Amygdala (tissue), 56 donors: ENCODE results near the gene COP1.

Experiments used
- DNase-seq, 56 donors: peaks; one replicate each; lab custom pipeline; 2025; lab: John Stamatoyannopoulos, UW

COP1 gene

DNA sequence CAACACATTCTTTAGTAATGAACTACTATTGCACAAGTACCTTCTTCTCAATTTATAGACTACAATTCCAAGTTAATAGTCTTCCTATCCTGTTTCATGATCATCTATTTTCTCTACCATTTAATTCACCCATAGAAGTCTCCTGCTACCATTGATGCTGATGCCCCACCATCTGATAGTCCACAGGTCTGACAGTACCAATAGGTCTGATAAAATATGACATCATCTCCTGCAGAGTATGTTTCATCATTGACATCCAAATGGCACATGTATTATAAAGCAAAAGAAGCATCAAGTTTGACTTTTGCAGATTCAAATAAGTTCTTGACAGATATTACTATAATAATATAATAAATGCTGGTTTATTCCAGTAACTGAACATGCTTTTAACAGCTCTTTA, 5.5 kb downstream of the COP1 start:
- DNase-seq = no peak

DNA sequence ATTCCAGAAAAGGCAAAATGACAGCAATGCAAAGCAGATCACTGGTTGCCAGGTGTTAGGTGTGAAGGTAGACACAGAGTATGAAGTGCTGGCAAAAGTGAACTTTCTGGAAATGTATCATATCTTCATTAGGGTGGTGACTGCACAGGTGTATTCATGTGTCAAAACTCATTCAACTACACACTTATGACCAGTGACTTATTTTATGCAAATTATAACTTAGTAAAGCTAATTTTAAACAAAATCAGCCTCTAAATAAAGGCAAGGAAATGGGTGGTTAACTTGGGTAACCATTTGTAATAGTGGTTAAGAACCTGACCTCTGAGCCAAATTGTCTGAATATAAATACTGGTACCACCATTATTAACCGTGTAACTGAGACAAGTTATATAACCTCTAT, 7.4 kb downstream of the COP1 start:
- DNase-seq = no peak

DNA sequence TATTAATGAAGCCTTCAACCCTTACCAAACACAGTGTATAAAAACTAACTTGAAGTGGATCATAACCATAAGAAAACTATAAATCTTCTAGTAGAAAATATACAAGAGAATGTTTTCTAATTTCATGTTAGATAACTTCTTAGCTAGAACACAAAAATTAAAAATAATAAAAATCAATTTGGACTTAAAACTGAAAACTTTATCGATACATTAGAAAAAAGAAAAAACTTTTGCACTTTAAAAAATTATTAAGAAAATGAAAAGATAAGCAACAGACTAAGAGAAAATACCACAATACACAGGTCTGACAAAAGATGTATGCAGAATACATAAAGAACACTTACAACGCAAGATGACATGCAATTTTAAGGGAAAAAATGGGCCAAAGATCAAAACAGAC, 8.7 kb downstream of the COP1 start:
- DNase-seq = no peak

DNA sequence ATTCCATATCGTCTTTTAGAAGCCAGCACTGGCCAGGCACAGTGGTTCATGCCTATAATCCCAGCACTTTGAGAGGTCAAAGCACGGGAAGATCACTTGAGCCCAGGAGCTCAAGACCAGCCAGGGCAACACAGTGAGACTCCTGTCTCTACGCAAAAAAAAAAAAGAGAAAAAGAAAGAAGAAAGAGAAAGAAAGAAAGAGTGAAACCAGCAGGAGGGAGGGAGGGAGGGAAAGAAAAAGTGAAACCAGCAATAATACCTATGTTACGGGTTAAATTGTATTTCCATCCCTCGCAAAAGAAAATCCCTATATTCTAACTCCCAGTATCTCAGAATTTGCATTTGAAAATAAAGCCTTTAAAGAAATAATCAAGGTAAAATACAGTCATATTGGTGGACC, 10.4 kb downstream of the COP1 start:
- no peak for DNase-seq

DNA sequence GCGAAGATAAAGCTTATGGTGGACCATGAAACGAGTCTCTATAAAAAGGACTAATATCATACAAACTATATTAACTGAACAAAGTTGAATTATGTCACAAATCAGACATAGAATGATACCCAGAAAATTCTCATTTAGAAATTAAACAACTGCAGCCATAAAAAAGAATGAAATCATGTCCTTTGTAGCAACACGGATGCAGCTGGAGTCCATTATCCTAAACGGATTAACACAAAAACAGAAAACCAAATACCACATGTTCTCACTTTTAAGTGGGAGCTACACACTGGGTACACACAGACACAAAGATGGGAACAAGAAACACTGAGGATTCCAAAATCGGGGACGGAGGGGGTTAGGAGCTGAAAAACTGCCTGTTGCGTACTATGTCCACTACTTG, 11.5 kb downstream of the COP1 start:
- no peak for DNase-seq

DNA sequence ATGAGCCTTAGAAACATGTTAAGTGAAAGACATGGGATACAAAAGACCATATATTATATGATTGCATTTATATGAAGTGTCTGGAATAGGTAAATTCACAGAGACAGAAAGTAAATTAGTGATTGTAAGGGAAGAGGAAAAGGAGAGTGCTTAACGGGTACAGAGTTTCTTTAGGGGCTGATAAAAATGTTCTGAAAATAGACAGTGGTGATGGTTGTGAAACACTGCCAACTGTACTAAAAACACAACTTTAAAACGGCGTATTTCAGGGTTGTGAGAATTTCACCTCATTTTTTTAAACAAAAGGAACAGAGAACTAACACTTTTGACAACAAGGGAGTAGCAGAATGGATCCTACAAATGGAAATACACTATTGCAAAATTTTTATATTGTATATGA, 13.4 kb downstream of the COP1 start:
- DNase-seq = no peak

DNA sequence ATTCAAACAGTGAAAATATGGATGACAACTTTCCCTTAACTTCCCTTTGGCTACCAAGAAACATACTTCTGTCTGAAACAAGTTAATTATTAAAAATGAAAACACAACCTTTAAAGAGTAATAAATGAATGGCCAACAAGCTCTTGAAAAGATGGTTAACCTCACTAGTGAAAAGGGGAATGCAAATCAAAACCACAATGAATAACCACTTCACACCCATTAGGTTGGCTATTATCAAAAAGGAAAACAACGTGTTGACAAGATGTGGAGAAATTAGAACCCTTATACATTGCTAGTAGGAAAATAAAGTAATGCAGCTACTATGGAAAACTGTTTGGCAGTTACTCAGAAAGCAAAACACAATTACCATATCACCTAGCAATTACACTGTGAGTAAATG, 14.1 kb downstream of the COP1 start:
- no peak for DNase-seq

DNA sequence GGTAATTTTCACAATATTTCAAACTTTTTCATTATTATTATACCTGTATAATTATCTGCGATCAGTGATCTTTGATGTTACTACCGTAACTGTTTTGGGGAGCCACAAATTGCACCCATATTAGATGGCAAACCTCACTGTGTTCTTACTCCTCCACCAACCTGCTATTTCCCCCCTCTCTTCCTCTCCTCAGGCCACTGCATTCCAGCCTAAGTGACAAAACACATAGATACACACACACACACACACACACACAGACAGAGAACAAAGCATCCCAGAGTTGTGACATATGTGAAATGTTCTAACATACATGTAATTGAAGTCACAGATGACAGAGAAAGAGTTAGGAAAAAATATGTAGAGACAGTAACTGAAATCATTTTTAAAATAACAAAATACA, 18.5 kb downstream of the COP1 start:
- no peak for DNase-seq

DNA sequence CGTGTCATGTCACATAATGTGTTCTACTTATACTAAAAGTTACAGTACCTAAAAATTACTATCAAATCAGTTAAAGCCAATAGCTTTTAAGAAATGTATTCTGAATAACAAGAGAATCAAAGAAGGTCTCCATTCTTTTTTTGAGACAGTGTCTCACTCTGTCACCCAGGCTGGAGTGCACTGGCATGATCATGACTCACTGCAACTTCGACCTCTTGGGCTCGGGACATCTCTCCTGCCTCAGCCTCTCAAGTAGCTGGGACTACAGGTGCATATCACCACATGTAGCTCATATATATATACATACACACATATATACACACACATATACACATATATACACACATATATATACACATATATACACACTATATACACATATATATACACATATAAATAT, 20.1 kb downstream of the COP1 start:
- no peak for DNase-seq

DNA sequence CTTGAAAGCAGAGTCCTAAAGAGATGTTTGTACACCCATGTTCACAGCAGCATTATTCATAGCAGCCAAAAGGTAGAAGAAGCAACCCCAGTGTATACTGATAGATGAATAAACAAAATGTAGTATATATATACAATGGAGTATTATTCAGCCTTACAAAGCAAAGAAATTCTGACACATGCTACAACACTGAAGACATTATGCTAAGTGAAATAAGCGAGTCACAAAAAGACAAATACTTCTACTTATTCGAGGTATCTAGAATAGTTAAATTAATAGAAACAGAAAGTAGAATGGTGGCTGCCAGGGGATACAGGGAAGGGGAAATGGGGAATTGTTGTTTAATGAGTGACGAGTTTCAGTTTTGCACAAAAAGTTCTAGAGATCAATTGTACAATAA, 23.5 kb downstream of the COP1 start:
- no peak for DNase-seq

DNA sequence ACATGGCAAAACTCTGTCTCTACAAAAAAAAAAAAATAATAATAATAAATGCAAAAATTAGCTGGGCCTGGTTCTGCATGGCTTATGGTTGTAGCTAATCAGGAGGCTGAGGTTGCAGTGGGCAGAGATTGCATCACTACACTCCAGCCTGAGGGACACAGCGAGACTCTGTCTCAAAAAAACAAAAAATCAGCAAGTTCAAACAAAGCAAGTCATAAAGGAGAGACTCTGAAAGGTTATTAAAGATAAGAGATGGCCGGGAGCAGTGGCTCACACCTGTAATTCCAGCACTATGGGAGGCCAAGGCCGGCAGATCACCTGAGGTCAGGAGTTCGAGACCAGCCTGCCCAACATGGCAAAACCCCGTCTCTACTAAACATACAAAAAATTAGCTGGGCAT, 28.8 kb downstream of the COP1 start:
- no peak for DNase-seq

DNA sequence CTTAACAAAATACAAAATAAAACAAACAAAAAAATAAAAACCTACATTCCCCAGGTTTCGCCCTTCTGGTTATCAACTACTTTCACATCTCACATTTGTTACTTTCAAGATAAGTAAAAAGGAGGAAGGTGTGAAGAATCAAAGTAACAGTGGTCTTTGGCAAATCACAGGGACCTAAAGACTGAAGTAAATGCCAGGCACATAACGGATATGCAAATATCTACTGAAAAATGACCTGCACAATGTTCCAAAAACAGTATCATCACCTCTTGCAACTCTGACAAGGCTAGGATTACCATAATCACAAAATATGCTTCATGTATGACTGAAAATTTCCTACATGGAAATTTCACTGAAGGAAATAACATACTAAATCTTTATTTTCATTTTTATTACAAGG, 29.3 kb downstream of the COP1 start:
- DNase-seq = no peak

DNA sequence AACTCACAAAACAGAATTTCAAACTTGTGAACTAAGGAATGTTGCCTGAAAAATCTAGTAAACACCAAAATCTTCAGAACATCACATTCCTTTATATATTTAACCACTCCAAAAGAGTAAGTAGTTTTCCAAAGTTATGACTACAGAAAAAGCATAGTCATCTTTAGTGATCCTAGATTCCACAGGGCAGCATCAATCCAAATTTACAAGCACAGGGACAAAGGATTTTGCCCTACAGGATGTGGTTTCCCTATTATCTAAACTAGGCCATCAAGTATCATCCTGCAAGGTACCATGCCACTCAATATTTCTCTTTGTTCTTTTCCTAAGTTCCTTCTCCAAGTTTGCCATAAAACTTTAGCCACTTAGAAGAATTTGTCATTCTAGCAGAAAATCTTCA, 33.0 kb downstream of the COP1 start:
- no peak for DNase-seq

DNA sequence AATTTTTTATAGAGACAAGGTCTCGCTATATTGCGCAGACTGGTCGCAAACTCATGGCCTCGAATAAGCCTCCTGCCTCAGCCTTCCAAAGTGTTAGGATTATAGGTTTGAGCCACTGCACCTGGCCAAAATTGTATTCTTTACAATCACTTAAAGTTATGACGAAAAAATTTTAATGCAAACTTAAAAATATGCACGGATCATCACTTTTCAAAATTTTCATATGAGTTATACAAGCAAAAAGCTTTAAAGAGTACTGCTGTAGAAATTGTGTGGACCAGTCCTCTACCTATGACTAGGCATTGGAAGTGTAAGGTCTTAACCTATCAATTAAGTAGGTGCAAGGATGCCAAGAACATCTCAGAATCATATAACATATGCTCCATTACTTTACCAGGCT, 34.9 kb downstream of the COP1 start:
- no peak for DNase-seq

DNA sequence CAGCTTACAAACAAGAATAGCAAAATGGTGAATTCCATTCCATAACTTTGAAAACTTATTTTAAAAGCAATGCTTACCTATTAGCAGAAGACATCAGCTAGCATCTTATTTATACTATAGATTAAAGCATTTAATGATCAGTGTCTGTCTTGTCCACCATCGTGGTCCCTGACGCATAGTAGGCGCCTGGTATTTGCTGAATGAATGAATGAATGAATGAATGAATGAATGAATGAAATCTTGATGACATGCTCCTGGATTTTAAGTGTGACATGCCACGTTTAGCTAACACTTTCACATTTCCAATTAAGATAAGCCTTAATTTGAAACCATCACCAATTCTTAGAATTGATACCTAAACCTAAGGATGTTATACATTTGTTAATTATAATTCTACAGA, 39.9 kb downstream of the COP1 start:
- DNase-seq = no peak

DNA sequence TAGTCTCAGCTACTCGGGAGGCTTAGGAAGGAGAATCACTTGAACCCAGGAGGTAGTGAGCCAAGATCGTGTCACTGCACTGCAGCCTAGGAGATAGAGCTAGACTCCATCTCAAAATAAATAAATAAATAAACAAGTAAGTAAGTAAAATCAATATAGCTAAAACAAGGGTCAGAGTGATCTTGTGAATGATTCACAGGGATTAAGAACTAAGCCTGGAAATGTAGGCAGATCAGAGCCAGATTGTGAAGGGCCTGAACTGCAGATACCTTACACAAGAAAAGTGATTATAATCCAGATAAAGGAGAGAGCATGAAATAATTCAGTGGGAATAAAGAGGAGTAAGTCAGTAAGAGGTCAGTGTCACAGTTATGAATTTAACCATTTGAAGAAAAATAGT, 41.5 kb downstream of the COP1 start:
- no peak for DNase-seq

DNA sequence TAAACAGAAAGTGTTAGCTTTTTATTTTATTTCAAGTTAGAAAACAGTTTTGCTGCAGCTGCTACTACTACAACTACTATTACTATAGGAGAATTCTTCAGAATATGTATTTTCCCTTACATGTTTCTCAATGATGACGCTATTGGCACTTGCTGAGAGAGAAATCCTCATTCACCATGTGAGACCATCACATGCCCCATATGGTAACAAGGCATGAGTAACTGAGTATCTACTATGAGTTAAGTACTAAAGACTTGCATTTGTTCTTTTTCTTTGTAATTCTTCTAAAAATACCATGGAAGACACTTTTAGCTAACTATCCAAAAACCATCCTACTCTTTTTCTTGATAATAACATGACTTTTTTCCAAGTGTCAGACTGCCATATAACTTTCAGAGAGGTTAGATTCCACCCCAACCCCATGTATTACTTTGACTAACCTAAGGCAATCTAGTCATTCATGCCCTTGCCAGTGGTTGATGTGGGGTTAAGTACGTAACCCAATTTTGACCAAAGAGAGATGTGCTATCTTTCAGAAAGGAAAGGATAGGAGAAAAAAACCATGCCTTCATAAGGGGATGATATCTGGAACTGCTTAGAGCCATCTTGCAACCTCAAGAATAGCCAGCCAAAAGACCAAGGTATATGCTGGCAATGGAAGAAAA, 42.9 kb downstream of the COP1 start:
- no peak for DNase-seq

DNA sequence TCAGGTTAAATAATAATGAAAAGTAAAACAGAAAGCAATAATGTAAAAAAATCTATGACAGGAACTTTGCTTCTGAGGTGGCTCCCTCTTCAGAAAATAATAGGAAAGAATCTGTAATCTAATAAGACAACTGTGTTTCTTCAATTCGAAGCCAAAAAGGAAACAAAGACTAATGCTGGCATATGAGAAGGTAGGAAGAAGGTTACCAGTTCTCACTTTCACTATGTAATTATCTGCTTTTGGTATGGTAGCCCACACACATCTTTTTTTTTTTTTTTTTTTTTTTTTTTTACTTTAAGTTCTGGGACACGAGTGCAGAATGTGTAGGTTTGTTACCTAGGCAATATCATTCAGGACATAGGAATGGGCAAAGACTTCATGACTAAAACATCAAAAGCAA, 47.1 kb downstream of the COP1 start:
- DNase-seq = no peak

DNA sequence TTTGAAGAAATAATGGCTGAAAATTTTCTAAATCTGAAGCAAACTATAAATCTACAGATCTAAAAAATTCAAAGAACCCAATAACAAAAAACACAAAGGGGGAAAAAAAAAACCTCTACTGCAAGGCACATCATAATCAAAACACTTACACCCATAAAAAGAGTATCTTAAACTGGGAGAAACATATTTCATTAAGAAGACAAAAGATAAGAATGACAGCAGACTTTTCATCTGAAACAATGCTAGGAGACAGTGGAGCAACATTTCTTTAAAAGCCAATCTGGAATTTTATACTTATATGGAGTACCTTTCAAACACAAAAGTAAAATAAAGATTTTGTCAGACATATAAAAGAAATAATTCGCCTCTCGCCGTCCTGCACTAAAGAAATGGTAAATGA, 49.1 kb downstream of the COP1 start:
- DNase-seq = no peak

DNA sequence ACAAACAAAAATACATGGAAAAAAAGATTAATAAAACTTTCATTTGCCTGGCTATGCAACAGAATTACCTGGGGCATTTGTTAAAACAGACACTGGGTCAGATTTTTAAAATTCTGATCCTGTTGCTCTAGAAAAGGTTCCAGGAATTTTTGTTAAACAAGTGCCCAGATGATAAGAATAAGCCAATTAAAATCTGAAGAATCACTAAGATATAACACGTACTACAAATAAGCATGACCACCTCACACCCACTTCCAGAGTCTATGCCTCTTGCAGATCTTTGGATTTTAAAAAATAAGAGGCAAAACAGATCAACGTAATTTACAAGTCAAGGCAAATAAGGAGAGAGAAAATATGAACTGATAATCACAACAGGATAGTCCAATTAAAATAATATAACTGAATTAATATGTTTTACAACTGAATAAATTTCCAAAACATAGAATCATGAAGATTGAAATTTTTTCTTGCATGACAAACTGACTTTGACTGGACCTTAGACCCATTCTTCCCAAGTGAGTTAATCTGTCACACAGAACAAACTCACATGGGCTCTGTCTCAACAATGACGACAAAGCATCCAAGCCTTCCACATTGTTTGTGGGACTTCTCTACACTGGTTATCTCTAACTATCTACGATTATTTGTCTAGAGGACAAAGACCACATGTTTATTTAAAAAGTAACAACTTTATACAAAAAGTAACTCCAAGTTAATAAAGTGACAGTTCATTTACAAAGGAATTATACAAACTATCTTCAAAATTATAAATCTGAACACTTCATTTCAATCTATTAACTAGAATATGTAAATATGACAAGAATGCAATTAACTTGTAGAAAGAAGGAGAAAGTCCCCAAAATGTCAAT, 56.9 kb downstream of the COP1 start:
- no peak for DNase-seq

DNA sequence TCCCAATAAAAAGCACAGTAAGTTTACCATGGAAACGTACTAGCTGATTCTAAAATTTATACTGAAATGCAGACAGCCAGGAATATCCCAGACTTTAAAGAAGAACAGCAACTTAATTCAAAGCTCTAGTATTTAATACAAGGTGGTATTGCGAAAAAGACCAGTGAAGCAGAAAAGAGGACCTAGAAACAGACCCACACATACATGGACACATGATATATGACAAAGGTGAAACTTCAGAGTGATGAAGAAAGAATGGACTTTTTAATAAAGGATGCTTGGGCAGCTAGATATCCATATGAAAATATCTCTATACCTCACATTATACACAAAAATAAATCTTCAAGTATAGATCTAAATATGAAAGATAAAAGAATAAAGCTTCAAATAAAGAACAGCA, 62.6 kb downstream of the COP1 start:
- no peak for DNase-seq

DNA sequence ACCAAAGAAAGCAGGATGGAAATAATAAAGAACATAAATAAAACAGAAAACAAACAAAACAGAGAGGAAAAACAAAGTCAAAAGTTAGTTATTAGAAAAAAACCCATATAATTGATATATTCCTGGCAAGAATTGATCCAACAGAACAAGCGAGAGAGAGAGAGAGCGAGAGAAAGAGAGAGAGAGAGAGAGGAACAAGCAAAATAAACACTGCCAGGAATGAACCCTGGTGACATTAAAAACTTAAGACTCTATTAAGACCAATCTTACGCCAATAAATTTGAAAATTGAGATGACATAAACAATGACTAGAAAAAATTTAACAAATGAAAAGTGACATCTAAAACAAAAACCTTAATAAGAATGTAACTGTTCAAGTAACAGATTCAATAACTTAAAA, 64.1 kb downstream of the COP1 start:
- no peak for DNase-seq

DNA sequence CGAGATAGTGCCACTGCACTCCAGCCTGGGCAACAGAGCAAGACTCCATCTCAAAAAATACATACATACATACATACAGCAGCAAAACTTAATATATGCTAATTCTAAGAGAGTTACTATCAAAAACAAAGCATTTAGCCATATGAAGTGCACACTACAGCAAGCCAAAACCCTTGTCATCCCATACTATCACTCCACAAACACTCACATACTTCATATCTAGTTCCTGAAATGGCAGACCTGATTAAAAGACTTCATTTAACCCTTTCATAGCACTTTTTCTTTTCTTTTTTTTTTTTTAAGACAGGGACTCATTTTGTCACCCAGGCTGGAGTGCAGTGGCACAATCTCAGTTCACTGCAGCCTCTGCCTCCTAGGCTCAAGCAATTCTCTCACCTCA, 65.6 kb downstream of the COP1 start:
- no peak for DNase-seq
